ENCODE results near the gene PIK3R6.

DNA sequence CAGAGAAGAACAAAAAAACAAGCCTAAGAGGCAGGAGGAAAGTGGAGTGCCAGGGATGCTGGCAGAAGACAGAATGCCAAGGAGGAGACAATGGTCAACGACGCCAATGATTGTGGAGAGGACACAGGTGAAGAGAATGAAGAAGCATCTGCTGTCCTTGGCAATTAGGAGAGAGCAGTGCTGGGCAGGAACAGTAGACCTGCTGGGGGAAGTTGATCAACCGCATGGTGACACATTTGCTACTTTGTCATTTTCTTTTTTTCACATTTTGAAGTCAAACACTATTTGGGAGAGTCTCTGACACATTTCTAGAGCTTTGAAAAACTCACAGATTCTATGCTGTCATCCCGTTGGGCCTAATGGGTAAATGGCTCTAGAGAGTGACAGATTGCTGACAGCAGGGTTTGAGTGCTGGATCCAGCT, 1.1 kb upstream of the PIK3R6 start:
- TF ChIP-seq POLR2A (IDR thresholded peaks at IDR 0.05; ENCODE audit: low read depth, low read length), result no peak; the same call in 1 of the 2 replicates
- TF ChIP-seq TAF1 (IDR thresholded peaks at IDR 0.05; ENCODE audit: low read depth, low read length), result no peak
- no peak for TF ChIP-seq POLR2AphosphoS5 (IDR thresholded peaks at IDR 0.05; ENCODE audit: low read depth, low read length)
- TF ChIP-seq PAX5 (IDR thresholded peaks at IDR 0.05; ENCODE audit: insufficient read depth, low read length, severe bottlenecking), result no peak
- no peak for TF ChIP-seq SPI1 (IDR thresholded peaks at IDR 0.05; ENCODE audit: low read depth, low read length)
- TF ChIP-seq POU2F2 (IDR thresholded peaks at IDR 0.05; ENCODE audit: low read depth, low read length), result no peak

Measured in GM12891 (cell line).